ENCODE measurements around the gene YY2. TPM values are rescaled to one million over a fixed set of nuclear protein-coding genes. Genes with fewer than 3 reads are reported as not detected.

Gene YY2
- total and polyA plus RNA-seq, 12 donors = 0.41 to 1.4 (median 0.72) TPM

DNA sequence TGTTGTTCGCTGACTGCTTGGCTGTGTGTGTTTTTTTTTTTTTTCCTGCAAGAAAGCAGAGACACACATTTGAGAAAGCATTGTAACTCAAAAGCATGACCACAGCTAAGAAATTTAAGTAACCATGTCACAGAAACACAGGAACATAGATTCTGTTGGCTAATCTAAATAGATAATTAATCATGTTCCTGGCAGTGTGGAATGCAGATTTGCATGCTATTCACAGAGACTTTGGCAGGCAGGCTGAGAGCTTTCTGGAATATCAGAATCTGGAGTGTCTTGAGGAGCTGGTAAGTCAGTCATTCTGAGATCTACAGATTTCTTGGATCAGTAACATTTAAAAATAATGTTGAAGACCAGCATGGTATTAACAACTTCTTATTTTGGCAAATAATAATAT is 51.5 kb downstream of the YY2 start:
- intact Hi-C loops (cut with DNase I) = no loop called here

More for the DNA sequence above, 51.5 kb downstream of the YY2 start:
- DNase-seq (no peak), ATAC-seq (no peak)
- Histone ChIP-seq H3K4me3 (no peak overlapping the region), H3K36me3 (no peaks in the 10 kb centered on the region), H3K27me3 (no peaks in the 10 kb centered on the region), H3K4me1 (no peaks in the 10 kb centered on the region), H3K27ac (no peak overlapping the region), H3K9me3 (no peaks in the 10 kb centered on the region)
- TF ChIP-seq, protein P1, sequence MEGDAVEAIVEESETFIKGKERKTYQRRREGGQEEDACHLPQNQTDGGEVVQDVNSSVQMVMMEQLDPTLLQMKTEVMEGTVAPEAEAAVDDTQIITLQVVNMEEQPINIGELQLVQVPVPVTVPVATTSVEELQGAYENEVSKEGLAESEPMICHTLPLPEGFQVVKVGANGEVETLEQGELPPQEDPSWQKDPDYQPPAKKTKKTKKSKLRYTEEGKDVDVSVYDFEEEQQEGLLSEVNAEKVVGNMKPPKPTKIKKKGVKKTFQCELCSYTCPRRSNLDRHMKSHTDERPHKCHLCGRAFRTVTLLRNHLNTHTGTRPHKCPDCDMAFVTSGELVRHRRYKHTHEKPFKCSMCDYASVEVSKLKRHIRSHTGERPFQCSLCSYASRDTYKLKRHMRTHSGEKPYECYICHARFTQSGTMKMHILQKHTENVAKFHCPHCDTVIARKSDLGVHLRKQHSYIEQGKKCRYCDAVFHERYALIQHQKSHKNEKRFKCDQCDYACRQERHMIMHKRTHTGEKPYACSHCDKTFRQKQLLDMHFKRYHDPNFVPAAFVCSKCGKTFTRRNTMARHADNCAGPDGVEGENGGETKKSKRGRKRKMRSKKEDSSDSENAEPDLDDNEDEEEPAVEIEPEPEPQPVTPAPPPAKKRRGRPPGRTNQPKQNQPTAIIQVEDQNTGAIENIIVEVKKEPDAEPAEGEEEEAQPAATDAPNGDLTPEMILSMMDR (IDR thresholded peaks at IDR 0.05) = no peak
- 65 to 76% methylated on average over 1 of the region's 1 CpG for WGBS, 2 donors

Other genes starting within 250 kb of the YY2 start
- 10 to 100 TPM in 4 of 10 donors, 1 to 10 TPM in 6; 2.3 to 17.5 (median 7.4) TPM for gene KLHL34, start 197.7 kb upstream of the YY2 start, total RNA-seq
- gene KLHL34, start 197.7 kb upstream of the YY2 start, polyA plus RNA-seq = 1 to 10 TPM; 1.1 to 1.8 TPM
- 100 to 1,000 TPM; 525 to 894 (median 704) TPM for gene SMPX, start 97.9 kb upstream of the YY2 start, total RNA-seq
- gene SMPX, start 97.9 kb upstream of the YY2 start, polyA plus RNA-seq = 100 to 1,000 TPM; 171 to 436 TPM
- gene MBTPS2, start 16.4 kb upstream of the YY2 start, total RNA-seq = 10 to 100 TPM; 10.6 to 14.2 (median 12.8) TPM
- 1 to 10 TPM; 2.0 to 4.2 TPM for gene MBTPS2, start 16.4 kb upstream of the YY2 start, polyA plus RNA-seq
- gene SMS, start 84.7 kb downstream of the YY2 start, total RNA-seq = 10 to 100 TPM; 44.0 to 70.9 (median 53.5) TPM
- 10 to 100 TPM; 22.3 to 65.4 TPM for gene SMS, start 84.7 kb downstream of the YY2 start, polyA plus RNA-seq
- gene PHEX, start 176.3 kb downstream of the YY2 start, total RNA-seq = under 1 TPM in 8 of 10 donors, not detected in 2; 0.07 to 0.36 (median 0.21) TPM
- under 1 TPM in 1 of 2 donors, not detected in 1; 0.01 TPM for gene PHEX, start 176.3 kb downstream of the YY2 start, polyA plus RNA-seq

All from heart right ventricle (tissue), 16 donors.